ENCODE data around the gene SGCD.
A peak's percentile ranks its signal among the peaks of the same experiment; 100 is the strongest.

Gene SGCD

DNA sequence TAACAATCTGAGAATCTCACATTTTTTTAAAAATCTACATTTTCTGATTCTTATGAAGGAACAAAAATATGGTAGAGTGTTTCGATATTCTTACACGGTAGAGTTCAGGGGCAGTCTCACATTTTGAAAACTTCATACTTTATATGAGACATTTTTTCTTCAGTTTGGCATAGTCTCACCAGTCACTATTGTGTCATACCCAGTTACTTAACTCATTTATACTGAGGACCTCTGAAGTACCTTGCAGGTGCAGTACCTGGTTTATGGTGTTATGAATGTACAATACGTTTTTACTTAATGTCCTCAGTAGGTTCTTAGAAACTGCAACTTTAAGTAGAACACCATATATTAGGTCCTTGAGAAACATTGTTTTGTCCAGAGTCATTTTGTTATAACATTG is 196.6 kb downstream of the SGCD start:
- no peak for DNase-seq

DNA sequence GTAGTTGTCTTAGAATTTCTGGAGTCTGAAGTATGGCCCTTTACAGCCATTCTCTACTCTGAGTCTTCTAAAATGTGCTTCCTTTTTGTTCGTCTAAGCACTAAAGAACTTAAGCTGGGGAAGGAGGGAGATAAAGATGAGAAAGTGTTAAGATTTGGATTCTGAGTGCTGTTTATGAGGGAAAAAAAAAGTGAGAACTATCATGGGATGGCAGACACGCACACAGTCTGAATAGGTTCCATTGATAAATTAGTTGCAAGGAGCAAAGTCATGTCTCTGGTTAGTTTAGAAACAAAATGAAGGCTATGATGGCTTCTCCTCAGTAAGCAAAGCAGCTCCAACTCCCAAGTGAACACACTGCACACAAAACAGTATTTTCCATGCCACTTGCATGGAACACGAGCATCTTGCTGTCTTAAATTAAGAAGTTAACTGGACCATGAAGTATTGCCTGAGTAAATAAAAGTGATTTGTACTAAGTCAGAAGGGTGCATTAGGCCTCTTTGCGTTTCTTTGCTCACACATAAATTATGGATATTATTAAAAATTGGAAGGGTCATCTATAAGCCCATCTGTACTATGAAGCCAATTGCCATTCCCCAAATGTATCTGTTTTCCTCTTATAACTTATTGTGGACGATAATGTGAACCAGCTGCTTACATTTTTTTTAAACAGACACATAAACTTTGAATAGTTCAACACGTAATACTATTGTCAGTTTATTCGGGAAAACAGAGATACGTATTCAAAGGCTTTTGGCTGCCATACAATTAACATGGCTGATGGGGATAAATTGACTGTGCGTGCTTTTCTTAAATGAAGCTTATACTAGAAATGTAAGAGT is 199.3 kb downstream of the SGCD start:
- no peak for DNase-seq

DNA sequence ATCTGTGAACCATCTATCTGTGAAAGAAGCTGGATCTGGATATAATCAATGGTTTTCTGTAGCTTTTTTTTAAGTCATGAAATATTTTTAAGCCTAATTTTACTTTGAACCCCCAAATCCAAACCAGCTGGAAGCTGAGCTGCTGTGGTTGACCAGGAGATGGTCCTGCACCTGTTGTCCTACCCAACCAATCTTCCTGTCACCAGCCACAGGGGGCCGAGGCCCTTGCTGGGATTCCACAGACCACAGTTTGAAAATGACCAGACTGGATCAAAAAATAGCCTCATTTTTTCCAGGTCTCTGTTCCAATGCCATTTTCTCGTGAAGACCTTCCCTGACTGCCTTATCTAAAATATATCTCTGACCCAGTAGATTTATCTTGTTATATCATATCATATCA is 200.6 kb downstream of the SGCD start:
- DNase-seq, result no peak

- DNase-seq, result no peak
Measured at GRCh38 chr5:156528673-156529072, 201.7 kb downstream of the SGCD start.

GRCh38 chr5:156529892-156530291 is 202.9 kb downstream of the SGCD start:
- DNase-seq, result no peak

GRCh38 chr5:156531199-156531598 is 204.2 kb downstream of the SGCD start:
- DNase-seq, result no peak

DNA sequence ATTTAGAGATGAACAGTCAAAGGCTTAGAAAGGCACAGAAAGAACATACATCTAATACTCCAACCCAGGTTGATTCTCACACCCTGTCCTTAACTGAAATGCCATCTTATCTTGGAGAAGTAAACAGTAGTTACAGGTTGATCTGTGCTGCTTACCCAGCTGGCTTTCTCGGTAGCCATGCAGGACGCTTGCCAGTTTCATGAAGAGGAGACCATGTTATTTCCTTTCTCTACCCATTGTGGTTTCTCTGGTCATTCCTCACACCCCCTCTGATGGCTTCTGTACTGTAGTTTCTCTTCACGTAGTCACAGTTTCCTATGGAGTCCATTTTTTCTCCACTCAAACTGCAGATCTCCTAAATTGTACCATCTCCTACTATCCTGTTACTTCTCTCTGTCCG is 206.0 kb downstream of the SGCD start:
- DNase-seq, result no peak

DNA sequence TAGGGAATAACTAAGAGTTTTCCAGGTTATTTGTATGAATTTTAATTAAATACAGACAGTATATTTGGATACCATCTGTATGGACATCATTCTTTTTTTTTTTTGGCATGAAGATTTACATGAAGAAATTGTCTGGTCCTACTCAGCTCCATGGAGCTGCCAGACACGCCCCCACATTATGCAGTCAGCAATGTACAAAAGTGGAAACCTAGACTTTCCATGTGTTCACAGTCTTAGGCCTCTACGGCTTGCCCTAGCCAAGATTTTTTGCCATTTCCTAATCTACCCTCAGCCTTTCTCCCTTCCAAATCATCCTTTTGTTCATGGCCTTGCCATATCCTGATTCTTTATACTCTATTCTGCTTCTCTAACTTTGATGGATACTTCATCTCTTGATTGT is 207.1 kb downstream of the SGCD start:
- peak; percentile 7 for DNase-seq

DNA sequence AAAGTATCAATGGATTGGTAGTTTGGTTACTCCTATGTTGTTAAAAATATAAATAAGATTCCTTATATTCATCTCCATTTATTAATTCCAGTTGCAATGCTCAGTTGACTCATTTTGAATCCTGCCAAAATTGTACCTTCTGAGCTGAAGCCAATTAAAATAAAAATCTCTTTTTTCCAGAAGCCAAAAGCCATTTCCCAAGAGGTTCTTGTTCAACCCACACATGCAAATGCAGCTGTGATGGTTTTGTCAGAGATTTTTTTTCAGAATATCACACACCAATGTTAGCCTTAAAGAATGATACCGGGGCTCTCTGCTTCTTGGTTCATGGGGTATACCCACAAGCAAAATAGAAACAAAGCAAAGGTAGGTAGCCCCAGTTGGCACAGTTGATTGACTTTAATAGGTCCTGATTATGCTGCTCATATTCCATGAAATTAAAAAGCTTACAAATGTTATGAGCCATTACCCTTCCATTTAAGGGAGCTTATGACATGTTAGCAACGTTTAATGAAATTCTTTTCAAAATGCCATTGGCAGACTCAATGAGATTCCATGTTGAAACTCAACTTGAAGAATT is 208.0 kb downstream of the SGCD start:
- DNase-seq, result peak; percentile 60

- DNase-seq, result no peak
Measured at GRCh38 chr5:156540491-156540890, 213.5 kb downstream of the SGCD start.

DNA sequence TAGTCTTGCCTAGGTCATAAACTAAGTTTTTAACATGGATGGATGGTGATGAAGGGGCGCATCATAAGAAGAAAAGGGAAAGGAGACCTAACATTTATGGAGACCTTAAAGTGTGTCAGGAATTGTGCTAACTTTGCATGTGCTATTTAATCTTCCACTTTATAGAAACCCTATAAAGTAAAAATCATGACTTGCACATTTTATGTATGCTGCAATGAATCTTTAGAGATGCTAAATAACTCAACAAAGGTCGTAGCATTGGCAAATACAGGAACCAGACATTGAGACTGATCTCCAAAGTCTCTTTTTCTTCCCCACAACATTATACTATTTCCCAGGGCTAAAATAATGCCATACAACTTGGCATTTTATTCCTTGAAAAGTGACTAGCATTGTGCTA is 214.6 kb downstream of the SGCD start:
- no peak for DNase-seq

GRCh38 chr5:156543348-156544145 is 216.6 kb downstream of the SGCD start:
- DNase-seq, result no peak

GRCh38 chr5:156552855-156553358 is 225.9 kb downstream of the SGCD start:
- DNase-seq, result no peak

DNA sequence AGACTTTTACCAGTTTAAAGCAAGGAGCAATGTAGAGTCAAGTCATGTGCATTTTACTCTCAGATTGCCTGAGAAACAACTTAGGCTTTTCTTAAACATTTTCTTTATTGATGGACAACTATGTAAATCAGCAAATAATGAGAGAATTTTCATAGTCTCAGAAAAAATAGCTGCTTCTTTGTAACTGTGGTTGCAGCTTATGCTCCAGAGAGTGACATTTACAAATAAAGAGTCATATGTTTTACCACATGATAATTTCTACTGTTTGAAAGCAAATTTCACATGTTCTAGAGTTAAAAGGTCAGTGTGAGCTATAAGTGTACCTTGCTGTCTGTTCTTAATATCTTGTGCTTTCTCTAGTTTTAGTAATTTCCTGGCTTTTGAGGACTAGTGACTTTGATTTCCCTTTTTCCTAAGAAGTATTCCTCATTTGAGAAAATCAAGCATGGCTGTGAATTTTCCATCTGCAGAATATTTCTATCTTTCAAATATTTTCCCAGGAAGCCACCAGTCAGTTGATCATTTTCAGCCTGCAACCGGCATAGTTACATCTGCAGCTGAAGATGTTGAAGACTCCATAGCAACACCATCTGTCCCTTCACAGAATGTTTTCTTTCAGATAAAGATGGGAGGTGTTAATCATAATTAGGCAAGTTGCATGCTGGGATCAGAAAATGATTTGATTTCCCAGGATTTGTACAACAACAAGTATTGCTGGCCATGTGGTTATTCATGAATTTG is 229.9 kb downstream of the SGCD start:
- DNase-seq, result peak; percentile 16

DNA sequence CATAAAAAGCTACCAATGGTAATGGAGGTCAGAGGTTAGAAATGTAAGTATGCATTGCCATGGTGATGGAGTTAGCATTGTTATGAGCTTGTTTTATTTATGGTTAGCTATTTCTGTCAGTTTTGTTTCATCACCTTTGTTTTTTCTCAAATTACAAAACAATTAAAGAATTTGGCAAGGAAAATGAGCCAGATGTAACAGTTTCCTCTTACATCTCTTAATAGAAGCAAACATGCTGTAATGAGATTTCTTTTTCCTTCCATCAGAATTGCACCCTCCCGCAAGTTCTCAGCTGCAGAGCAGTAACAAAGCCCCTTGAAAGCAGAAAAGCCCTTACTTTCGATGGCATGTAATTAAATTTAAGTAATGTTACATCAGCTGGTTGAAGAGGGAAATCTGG is 233.0 kb downstream of the SGCD start:
- no peak for DNase-seq

- DNase-seq, result no peak
Measured at GRCh38 chr5:156561651-156562050, 234.7 kb downstream of the SGCD start.

- no peak for DNase-seq
Measured at GRCh38 chr5:156570615-156571014, 243.7 kb downstream of the SGCD start.

DNA sequence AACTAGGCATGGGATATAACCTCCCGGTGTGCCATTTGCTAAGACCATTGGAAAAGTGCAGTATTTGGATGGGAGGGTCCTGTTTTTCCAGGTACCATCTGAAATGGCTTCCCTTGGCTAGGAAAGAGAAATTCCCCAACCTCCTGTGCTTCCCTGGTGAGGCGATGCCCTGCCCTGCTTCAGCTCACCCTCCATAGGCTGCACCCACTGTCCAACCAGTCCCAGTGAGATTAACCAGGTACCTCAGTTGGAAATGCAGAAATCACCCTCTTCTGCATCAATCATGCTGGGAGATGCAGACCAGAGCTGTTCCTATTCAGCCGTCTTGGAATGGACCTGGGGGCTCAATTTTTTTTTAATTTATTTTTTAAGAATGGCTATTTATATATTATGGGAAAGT is 254.8 kb downstream of the SGCD start:
- DNase-seq, result no peak

- no peak for DNase-seq
Measured at GRCh38 chr5:156582193-156582598, 255.2 kb downstream of the SGCD start.

GRCh38 chr5:156584871-156585270 is 257.9 kb downstream of the SGCD start:
- peak; percentile 41 for DNase-seq

DNA sequence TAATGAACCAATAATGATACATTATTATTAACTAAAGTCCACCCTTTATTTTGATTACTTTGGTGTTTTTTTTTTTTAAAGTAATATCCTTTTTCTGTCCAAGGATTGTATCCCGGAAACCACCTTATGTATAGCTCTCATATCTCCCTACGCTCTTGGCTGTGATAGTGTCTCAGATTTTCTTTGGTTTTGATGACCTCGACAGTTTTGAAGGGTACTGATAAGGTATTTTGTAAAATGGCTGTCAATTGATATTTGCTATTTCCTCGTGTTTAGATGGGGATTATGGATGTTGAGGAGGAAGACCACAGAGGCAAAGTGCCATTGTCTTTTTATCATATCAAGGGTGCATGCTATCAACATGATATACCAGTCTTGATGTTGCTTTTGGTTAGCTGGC is 259.0 kb downstream of the SGCD start:
- DNase-seq, result no peak

DNA sequence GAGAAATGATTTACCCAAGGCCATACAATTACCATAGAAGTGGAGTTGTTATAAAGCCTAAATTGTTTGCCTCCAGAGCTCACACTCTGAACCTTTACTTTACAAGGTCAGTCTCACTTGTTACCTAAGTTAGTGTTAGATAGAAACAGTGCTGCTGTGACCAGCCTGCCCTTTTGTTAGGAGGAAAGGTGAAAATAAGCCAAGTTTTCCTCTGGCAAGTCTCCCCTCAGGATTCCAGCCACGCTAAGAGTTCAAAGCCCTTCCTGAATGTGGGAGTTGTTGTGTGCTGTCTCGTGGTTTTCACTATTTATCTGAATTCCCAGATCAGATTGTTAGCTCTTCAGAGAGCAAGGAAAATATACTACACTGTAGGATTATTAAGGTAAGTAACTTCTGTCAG is 260.0 kb downstream of the SGCD start:
- DNase-seq, result no peak

DNA sequence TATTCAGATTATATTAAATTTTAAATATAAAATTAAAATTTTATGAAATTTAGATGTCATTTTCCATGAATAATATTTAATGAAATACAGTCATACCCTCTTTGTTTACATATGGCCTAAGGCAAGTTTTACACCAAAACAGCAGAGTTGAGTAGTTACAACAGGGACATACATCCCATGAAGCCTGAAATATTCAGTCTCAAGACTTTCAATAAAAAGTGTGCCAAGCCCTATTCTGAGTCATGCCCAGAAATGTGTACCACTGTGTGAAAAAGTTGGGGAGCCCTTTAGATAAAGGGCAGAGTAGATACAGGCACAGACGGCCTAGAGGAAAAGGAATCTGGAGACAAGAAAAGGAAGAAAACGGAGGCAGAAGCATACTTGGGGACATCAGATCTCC is 261.3 kb downstream of the SGCD start:
- DNase-seq, result no peak

Measured in NCI-H446 treated with DMSO at 0.1 percent for 48 hours (cell line).